Choroid plexus epithelial cell (primary cell): ENCODE data around the gene BCL2L11.

Experiments
- DNase-seq: peaks from one replicate; pipeline ENCODE4 v3.0.0-alpha.2; 2010; ENCODE audit warnings: low read depth
- H3K4me3 ChIP-seq: 2 replicates; pipeline ENCODE4 v1.5.1; 2011; ENCODE audit warnings: low read depth, mild to moderate bottlenecking, control low read depth, low read length, moderate library complexity
- CTCF ChIP-seq: conservative IDR thresholded peaks from 2 replicates; pipeline ENCODE4 v1.5.1; 2011; ENCODE audit warnings: low read depth, mild to moderate bottlenecking, control low read depth, inconsistent platforms, low read length, moderate library complexity

Gene BCL2L11

GRCh38 chr2:111185361-111186022 lies 64.8 kb downstream of the BCL2L11 start:
- no peak for TF ChIP-seq CTCF

GRCh38 chr2:111186121-111186715 lies 65.5 kb downstream of the BCL2L11 start:
- TF ChIP-seq CTCF, result no peak
- H3K4me3 ChIP-seq, result no peak overlapping the region
- DNase-seq, result no peak

More at GRCh38 chr2:111185361-111186022, 64.8 kb downstream of the BCL2L11 start:
- no peak for DNase-seq
- H3K4me3 ChIP-seq, result no peak overlapping the region

GRCh38 chr2:111186933-111187332 lies 66.2 kb downstream of the BCL2L11 start:
- TF ChIP-seq CTCF, result no peak
- H3K4me3 ChIP-seq, result no peak overlapping the region
- DNase-seq, result no peak

GRCh38 chr2:111188681-111189080 lies 68.0 kb downstream of the BCL2L11 start:
- TF ChIP-seq CTCF, result no peak
- no peak for DNase-seq
- no peak overlapping the region for H3K4me3 ChIP-seq

- TF ChIP-seq CTCF, result no peak
- H3K4me3 ChIP-seq, result no peak overlapping the region
- no peak for DNase-seq
Observed at GRCh38 chr2:111189106-111189505, 68.4 kb downstream of the BCL2L11 start.

GRCh38 chr2:111190816-111191540 lies 70.3 kb downstream of the BCL2L11 start:
- H3K4me3 ChIP-seq, result no peak overlapping the region
- no peak for DNase-seq
- no peak for TF ChIP-seq CTCF
